ENCODE data around the gene CNTNAP5. TPM values are rescaled to one million over a fixed set of nuclear protein-coding genes. Genes with fewer than 3 reads are reported as not detected.

CNTNAP5 gene
- total RNA-seq, 1 experiment from 2014 or later: not detected

- DNase-seq (ENCODE audit: low read depth): peak; percentile 3
Measured at GRCh38 chr2:124798551-124798950, 773.5 kb downstream of the CNTNAP5 start.

- DNase-seq (ENCODE audit: low read depth): peak; percentile 8
Measured at GRCh38 chr2:124804014-124804940, 779.2 kb downstream of the CNTNAP5 start.

- no peak for DNase-seq (ENCODE audit: low read depth)
Measured at GRCh38 chr2:124805060-124805459, 780.0 kb downstream of the CNTNAP5 start.

- peak; percentile 18 for DNase-seq (ENCODE audit: low read depth)
Measured at GRCh38 chr2:124810132-124810531, 785.0 kb downstream of the CNTNAP5 start.

- DNase-seq (ENCODE audit: low read depth): no peak
Measured at GRCh38 chr2:124814968-124815745, 790.1 kb downstream of the CNTNAP5 start.

- DNase-seq (ENCODE audit: low read depth): no peak
Measured at GRCh38 chr2:124816007-124816406, 790.9 kb downstream of the CNTNAP5 start.

GRCh38 chr2:124822516-124822915 lies 797.4 kb downstream of the CNTNAP5 start:
- no peak for DNase-seq (ENCODE audit: low read depth)

- DNase-seq (ENCODE audit: low read depth): no peak
Measured at GRCh38 chr2:124824441-124824840, 799.4 kb downstream of the CNTNAP5 start.

- no peak for DNase-seq (ENCODE audit: low read depth)
Measured at GRCh38 chr2:124832521-124832920, 807.4 kb downstream of the CNTNAP5 start.

GRCh38 chr2:124834331-124834730 lies 809.2 kb downstream of the CNTNAP5 start:
- DNase-seq (ENCODE audit: low read depth): no peak

- no peak for DNase-seq (ENCODE audit: low read depth)
Measured at GRCh38 chr2:124835331-124835730, 810.2 kb downstream of the CNTNAP5 start.

GRCh38 chr2:124836416-124836815 lies 811.3 kb downstream of the CNTNAP5 start:
- DNase-seq (ENCODE audit: low read depth): peak; percentile 70

GRCh38 chr2:124837496-124837895 lies 812.4 kb downstream of the CNTNAP5 start:
- DNase-seq (ENCODE audit: low read depth): no peak

GRCh38 chr2:124838406-124838805 lies 813.3 kb downstream of the CNTNAP5 start:
- DNase-seq (ENCODE audit: low read depth): peak; percentile 24

- no peak for DNase-seq (ENCODE audit: low read depth)
Measured at GRCh38 chr2:124867247-124867646, 842.2 kb downstream of the CNTNAP5 start.

- DNase-seq (ENCODE audit: low read depth): no peak
Measured at GRCh38 chr2:124874219-124874618, 849.1 kb downstream of the CNTNAP5 start.

GRCh38 chr2:124874676-124875075 lies 849.6 kb downstream of the CNTNAP5 start:
- no peak for DNase-seq (ENCODE audit: low read depth)

- DNase-seq (ENCODE audit: low read depth): peak; percentile 6
Measured at GRCh38 chr2:124875627-124876244, 850.6 kb downstream of the CNTNAP5 start.

- DNase-seq (ENCODE audit: low read depth): peak; percentile 8
Measured at GRCh38 chr2:124877141-124877577, 852.1 kb downstream of the CNTNAP5 start.

- no peak for DNase-seq (ENCODE audit: low read depth)
Measured at GRCh38 chr2:124879640-124880039, 854.6 kb downstream of the CNTNAP5 start.

GRCh38 chr2:124880995-124881394 lies 855.9 kb downstream of the CNTNAP5 start:
- DNase-seq (ENCODE audit: low read depth): no peak

- DNase-seq (ENCODE audit: low read depth): no peak
Measured at GRCh38 chr2:124882423-124882822, 857.3 kb downstream of the CNTNAP5 start.
